NCI-H69 (cell line): ENCODE measurements around the gene DPYSL4.

Source experiments
- DNase-seq: peaks from one replicate; lab custom pipeline; 2025; lab: John Stamatoyannopoulos, UW

DPYSL4 gene

DNA sequence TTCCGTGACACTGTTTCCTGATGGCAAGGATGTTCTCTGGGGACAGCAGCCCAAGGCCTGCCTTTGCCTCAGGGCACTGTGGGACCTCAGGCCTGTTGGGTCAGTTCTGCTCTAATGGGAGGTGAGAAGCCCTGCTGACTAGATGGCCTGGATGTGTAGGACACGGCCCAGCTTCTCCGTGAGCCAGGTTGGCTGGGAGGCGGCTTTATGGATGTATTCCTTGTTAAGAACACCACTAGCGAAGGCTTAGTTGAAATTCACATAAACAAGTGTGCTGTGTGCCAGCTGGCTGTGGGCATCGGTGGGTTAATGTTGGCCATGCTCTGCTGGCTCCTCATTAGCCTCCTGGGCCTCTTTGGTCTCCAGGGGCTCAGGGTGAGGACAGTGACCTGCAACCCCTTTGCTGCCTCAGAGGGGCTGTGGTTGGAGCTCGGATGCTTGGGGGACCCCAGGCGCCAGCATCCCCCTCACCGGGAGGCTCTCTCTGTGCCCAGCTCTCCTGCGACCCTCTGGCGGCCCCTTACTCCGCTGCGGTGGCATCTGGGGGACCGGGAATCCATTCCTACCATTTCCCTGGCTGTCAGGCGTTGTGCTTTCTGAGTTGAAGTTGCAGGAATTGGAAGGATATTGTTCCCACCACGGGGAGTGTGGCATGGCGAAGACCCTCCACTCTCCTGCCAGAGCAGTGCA is 22.8 kb upstream of the DPYSL4 start:
- DNase-seq: no peak

DNA sequence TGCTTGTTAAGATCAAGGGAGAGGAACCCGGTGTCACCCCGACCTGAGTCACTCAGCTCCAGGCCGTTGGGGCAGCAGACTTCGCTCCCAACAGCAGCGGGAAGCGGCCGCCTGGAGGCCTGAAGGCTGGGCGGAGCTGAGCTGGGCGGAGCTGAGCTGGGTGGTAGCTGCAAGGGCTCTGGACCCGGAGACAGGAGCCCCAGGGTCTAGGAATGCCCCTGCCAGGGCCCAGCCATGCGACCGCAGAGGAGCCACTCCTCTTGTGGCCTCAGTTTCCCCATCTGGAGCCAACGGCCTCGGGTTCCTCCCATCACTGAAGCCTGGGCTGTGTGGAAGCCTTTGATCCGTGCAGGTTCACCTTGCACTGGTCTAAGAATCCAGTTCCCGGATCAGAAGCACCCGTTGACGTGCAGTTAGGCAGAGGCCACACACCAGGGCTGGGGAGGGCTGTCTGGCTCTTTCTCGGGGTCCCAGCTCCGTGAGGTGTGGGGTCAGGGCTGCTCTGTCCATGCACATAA is 21.9 kb upstream of the DPYSL4 start:
- DNase-seq: peak; percentile 33

DNA sequence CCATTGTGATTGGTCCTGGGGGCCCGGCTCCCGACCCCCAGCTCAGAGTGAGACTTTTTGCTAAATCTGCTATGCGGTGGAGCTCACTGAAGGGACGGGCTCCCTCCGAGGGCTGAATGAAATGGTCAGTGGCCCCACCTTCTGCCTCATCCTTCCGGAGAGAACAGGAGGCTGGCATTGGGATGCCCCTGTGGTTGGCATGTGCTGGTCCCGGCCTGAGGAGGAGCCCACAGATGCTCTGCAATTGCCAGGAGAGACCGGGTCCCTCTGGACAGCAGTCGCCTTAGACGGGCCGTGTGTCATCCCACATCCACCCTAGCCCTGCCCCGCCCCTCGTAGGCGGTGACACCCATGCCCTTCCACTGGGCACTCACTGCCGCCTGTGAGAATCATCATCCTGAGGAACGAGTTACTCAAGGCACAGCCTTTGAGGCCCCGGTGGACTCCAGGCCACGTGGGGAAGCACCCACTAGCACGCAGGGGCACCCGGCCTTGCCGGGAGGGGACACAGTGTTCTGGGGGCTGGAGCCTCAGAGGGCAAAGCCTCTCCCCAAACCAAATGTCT is 21.2 kb upstream of the DPYSL4 start:
- no peak for DNase-seq

DNA sequence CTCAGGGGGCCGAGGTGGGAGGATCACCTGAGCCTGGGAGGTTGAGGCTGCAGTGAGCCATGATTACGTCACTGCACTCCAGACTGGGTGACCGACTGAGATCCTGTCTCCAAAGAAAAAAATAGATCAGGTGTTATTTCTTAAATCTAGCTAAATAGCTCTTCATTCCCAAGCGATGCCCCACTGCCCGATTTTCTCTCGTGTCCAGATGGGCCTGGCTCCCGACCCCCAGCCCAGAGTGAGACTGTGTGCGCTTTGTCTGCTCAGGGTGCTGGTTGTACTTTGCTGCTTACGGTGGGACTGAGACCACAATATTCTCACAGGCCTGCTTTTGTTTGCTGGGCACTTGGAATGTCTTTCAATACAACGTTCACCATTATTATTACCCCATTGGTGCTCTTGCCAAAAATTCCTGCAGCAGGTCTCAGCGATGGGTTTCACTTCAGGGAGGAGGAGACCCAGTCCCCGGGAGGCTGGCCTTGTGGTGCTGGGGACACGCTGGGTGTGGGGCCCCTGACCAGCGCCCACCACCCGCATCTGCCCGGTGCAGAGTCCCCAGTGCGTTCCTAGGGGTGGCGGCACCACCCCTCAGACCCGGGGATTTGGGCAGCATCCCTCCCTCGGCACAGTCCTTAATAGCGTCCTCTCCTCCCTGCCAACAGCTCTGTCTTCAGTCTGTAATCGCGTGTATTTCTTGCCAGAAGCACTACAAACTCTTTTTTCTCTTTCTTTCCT is 20.4 kb upstream of the DPYSL4 start:
- no peak for DNase-seq

DNA sequence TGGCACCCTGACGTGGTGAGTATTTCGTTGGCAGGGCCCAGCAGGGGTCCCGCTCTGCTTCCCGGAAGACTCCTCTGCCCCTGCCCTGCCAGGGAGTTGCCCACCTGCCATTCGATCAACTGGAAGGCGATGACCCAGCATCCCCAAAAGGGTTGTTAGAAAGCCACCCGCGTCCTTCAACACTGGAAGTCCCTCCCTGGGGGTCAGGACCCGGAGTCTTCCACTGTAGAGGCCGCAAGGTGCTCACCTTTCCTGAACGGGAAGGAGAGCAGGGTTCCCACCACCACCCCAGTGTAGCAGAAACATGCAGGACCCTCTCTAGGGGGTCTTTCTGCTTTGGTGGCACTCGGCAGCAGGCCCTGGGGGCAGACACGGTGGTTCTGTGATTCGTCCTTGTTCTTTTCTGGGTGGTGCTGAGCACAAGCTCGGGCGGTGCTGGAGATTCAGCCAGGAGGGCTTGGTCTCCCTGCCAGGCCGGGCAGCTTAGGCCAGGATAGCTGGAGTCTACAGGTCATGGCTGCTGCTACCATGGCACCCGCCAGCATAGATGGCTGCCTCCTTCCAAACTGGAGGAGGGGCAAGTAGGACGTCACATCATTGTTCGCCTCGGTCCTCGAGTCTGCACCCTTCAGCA is 19.6 kb upstream of the DPYSL4 start:
- DNase-seq: no peak

DNA sequence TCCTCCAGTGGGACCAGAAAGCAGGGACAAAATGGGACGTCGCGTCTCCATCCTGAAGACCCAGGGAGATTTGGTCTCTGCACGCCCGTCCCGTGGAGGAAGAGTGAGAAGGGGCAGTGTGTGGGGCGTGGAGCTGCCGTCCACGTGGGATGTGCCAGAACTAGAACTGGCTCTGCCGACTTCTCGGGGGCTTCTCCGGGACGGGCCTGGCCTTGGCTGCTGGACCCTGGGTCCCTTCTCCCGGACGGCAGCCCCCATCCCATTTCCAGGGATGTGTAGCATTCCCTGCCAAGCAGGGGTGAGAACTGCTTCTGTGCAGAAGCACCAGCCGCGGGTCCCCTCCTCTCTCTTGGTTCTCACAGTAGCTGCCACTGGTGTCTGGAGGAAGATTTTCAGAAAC is 18.8 kb upstream of the DPYSL4 start:
- no peak for DNase-seq

DNA sequence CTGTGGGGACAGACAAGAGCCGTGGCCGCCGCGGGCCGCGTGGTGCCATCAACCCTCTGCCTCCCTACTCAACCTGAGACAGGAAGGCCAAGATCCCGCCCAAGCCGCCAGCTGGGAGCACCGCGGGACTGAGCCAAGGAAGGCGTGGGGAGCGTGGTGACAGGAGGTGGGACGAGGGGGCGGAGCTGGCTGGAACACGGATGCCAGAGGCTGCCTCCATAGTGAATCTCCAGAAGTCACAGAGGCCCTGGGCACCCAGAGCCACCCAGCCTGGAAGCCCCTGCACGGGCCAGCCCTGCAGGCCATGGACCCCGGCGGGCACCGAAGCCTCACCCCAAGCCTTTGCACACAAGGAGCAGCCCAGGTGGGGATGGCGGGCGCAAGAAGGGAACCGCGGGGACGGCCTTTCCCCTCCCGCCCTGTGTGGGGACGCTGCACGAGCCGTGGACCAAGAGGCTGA is 18.1 kb upstream of the DPYSL4 start:
- peak; percentile 38 for DNase-seq

DNA sequence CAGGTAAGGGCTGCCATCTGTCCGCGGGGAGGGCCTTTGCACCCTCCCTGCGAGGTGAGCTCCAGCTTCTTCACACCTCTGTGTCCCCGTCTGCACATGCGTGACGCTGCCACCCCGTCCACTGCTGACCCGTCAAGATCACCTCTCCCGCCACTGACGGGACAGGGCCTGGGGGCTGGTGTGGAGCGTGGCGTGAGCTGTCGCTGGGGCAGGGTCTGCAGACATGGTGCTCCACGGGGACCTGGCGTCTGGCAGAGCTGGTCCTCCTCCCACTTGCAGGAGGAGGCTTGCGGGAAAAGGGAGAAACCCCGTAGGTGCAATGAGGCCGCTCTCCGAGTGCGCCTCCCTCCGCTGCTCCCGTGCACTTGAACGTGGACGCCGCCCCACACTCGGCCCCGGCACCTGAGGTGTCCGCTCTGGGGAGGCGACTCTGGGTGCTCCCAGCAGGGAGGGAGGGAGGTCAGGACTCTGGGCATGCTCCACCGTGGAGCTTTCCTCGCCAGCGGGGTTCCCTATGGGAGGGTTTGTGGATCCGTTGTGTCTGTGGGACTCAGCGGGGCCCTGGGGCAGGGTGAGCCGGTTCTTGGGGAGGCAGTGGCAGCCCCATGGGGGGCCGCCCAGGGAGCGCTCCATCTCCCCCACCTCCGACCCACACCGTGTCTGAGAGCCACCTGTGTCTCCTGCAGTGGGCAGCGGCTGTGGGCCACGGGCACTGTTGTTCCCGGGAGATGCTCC is 17.6 kb upstream of the DPYSL4 start:
- DNase-seq: no peak

DNA sequence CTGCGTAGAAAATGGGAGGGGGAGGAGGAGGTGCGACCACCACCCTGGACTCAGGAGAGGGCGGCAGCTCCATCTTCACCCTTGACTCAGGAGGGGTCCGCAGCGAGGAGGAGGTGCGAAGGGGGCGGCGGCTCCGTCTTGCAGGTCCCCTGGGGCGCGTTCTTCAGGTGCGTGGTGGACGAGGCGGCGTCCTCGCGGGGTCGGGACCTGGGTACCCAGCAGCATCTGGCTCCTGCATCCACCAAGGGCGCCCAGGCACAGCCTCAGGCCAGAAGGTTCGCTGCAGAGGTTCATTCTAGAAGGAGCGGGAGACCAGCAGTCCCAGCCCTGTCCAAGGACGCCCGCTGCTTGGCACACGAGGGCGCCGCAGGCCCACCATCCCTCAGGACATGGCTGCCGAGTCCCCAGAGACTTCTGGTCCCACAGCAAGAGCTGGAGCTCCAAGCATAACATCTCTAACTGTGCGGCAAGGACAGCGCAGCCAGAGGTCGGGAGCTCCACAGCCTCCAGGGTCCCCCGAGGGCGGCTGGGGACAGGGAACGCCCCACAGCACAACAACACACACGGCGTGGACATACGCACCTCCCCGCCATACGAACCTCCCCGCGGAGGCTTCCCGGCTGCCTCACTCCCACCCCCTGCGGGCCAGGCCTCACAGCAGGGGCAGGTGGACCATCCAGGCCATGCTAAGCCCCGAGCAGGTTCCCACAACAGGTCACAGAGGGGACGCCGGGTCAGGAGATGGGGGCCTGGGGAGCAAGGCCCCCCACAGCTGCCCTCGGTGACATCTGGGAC is 16.8 kb upstream of the DPYSL4 start:
- peak; percentile 31 for DNase-seq

DNA sequence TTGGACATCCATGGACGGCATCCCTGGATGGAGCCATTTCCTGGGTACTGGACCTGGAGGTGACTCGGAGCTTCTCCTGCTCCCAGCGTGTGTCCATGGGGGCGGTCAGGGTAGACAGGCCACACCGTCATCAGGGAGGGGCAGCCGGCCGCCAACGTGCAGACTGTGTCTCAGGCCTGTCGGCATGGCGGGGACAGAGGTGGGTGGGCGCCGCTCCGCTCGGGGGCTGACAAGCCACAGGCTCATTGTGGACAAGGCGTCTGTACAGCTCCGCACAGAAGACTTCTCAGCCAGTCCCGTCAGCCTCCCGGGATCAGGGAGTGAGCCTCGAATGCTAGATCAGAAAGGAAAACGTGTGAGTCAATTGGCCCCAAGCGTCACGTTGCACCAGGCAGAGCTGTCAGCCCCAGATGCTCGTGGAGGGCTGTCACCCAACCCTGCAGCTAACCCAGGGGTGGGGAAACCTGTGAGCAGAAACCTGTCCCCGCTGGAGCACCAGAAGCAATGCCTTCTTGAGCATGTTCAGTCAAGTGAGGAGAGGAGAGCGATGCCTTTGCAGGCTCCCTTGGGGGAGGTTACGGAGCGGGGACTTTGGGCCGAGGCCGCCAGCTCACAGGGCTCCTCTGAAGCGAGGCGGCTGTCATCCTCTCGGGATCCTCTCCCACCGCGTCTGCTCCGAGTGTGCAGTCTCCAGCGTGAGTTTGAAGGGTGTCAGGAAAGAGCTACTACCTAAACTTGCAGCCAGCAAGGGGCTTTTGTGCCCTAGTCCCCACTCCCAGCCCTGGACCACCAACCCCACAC is 16.0 kb upstream of the DPYSL4 start:
- no peak for DNase-seq

DNA sequence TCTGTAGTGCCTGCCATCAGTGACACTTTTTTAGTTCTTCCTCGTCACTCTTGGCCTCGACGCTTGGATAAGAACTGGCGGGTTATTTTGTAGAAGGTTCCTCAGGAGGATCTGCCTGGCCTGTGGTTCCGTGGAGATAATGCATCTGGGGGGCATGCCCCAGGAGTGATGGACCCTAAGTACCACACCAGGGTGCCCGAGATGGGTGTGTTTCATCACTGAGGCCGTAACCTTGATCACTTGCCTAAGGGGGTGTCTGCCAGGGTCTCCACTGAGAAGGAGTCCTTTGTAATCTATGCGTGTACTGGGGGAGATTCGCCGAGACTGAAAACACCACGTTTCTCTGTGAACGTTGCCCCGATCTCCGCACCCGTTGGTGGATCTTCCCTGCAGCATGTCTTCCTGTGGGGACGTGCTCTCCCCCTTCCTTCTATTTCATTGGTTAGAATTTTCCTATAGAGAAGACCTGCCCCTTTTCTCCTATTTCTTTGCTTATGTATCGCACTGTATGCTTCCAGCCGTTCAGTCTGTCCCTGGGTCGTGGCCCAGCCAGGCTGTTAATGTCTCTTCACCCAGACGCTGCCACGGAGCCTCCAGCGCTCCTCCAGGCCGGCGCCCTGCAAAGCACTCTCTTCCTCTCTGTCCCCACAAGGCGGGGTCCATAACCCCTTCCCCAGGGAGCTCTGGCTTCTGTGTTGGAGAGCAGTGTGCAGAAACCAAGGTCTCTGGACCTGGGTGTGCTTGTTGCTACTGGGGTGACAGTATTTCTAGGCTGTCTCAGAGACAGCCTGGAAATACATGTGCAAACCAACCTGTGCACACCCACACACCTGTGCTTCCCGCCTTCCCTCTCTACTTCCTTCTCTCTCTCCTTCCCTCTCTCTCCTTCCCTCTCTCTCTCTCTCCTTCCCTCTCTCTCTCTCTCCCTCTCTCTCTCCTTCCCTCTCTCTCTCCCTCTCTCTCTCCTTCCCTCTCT is 14.4 kb upstream of the DPYSL4 start:
- DNase-seq: peak; percentile 11

DNA sequence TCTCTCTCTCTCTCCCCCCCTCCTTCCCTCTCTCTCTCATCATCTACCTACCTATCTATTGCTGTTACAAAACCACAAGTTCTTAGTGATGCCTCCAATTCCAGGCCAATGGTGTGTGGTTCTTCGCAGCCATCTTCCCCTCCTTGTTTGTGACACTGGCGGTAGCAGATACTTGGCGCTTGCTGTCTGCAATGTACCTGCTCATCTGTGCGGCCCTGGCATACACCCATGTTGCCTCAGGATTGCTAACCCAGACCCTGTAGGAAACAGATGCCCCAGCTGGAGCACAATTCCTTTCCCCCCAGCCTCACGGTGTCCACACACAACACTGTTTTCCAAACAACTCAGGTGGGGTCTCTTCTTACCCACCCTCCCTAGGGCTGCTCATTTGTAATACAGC is 13.6 kb upstream of the DPYSL4 start:
- no peak for DNase-seq

DNA sequence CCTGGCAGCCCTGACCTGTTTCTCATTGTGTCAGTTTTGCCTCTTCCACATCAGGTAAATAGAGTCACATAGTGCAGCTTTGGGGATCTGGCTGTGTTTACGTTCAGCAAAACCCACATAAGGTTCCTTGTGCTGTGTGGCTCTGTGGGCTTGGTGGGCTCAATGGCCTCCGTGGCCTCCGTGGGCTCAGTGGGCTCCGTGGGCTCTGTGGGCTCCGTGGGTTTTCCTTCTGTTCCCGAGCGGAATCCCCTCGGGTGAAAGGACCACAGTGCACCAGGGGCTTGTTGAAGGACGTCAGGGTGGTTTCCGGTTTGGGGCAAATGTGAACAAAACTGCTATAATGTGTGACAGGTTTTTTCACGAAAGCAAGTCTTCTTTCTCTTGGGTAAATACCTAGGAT is 12.5 kb upstream of the DPYSL4 start:
- no peak for DNase-seq

DNA sequence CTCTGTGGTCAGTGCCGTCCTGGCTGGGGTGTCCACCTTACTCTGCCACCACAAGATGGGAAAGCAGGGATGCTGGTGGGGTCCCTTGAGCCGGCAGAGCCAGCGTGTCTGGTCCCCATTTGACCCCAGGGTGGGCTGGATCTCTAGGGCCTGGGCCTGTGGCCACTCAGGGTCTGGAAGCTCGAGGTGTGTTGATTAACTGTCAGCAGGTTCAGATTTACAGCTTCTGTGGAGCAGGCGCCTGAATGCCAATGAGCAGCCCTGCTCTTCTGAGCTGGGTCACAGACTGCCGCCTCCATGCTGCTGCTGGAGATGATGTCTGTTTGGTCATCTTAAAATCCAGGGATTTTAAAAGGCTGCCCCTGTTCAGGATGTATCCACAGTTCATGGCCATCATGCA is 11.3 kb upstream of the DPYSL4 start:
- DNase-seq: no peak

DNA sequence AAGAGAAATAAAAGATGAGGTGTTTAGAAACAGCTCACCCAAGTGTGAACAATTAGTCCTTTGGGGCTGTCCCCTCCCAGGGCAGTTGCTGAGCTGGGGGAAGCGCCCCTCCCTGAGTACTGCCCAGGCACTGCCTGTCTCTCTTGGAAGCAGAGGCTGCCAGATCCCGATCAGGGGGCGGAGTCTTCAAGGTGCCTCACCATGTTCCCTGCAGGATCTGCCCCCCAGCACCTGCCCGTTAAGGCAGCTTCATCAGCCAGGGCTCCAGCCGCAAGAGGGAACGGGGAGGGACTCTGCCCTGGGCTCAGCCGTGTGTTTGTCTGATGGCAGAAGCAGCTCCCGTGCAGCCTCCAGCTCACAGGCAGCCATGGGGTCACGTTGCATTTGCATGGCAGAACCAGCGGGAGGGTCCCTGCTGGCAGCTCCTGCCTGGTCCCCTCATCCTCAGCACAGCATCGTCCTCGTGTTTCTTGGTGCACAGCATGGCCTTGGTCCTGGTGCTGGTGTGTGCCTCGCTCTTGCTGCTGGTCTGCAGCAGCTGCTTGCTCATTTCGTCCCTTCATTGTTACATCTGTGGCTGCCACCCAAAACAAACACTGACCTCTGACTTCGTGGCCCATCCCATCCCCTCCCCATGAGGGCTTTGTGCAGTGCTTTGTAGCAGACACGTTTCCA is 10.7 kb upstream of the DPYSL4 start:
- peak; percentile 76 for DNase-seq

DNA sequence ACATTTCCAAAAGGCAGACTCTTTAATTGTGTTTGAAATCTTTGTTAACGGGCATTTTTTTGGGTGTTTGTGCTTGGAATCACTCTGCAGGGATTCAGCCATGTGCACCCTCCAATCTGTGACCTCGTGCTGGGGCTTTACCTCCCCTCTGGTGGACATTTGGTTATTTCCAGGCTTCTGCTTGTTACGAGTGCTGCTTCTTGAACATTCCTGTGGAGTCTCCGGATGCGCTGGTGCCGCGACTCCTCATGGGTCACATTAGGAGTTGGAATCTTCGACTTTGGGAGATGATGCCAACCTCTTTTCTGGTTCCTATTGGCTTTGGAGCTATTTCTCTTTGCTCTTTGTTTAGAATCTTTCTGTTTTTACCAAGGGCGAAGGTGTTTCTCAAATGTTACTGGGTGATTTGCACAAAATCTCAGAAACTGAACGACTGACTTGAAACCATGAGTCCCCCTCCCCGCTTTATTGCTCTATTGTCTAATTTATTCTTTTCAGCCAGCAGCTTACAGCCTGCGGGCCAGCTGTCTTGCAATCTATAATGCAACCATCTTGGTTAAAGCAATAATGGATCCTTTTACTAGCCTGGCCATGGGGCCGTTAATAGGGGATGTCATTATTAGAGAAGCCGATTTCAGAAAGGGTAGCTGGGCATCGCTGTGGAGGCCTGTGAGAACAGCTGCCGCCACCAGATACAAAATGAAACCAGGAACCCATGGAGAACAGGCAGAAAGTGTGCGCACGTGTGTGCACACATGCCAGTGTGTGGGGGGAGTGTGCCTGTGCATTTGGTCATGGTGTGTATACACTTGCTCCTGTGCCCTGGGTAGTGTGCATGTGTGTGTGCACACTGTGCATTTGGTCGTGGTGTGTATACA is 9.9 kb upstream of the DPYSL4 start:
- no peak for DNase-seq

DNA sequence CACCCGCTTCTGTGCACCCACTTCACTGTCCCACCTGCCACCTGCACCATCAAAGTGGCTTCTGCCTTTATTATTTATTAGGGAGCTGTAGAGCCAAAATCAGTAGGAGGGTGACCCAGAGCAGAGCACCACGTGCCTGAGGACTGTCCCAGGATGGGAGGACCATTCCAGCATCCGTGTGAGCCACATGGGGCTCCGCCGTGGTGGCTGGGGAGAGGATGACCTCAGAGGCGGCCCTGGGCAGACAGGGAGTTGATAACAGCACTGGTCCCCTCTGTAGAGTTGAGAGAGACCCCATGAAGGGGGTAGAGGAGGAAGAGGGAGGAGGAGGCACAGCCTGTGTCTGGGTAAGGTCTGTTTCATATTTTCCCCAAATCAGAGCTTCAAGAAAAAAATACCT is 8.7 kb upstream of the DPYSL4 start:
- no peak for DNase-seq
